ENCODE results near the gene LIF. TPM values are rescaled to one million over a fixed set of nuclear protein-coding genes. Genes with fewer than 3 reads are reported as not detected.

Gene LIF
- total RNA-seq, 4 donors from 2014 or later: 0.19 to 4.8 (median 1.6) TPM

DNA sequence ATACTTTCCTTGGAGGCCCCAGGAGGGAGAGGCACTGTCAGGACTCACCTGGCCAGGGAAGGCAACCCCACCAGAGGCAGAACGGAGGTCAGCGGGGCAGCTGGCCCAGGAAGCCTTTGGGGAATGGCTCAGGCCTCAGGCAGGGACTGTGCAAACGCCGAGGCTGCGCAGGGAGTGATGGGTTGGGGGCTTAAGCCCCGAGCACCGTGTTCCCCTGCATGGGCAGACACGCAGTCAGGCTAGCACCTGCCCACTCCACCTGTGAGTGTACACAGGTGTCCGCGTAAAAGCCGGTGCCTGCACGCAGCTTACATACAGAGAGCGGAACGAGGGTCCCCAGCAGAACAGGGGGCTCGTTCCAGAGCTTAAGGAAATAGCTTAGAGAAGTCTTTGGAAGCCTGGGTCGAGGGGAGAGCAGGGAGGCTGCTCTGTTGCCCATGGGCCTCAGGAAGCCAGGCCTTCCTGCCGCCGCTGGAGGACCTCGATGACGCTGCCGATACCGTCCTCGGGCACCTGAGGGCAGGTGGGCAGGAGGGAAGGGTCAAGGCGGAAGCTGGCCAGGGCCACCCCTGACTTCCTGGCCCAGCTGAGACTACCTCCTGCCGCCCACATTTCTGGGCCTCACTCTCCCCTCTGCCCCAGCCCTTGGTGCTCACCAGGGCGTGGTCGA lies 38.8 kb upstream of the LIF start:
- intact Hi-C loops (cut with DNase I): no loop called here
- no peaks in the 10 kb centered on the region for H3K27me3 ChIP-seq
- TF ChIP-seq POLR2A (IDR thresholded peaks at IDR 0.05; ENCODE audit: low read depth): no peak
- TF ChIP-seq POLR2AphosphoS5 (IDR thresholded peaks at IDR 0.05): no peak
- TF ChIP-seq EP300 (IDR thresholded peaks at IDR 0.05): no peak
- TF ChIP-seq, protein P1, sequence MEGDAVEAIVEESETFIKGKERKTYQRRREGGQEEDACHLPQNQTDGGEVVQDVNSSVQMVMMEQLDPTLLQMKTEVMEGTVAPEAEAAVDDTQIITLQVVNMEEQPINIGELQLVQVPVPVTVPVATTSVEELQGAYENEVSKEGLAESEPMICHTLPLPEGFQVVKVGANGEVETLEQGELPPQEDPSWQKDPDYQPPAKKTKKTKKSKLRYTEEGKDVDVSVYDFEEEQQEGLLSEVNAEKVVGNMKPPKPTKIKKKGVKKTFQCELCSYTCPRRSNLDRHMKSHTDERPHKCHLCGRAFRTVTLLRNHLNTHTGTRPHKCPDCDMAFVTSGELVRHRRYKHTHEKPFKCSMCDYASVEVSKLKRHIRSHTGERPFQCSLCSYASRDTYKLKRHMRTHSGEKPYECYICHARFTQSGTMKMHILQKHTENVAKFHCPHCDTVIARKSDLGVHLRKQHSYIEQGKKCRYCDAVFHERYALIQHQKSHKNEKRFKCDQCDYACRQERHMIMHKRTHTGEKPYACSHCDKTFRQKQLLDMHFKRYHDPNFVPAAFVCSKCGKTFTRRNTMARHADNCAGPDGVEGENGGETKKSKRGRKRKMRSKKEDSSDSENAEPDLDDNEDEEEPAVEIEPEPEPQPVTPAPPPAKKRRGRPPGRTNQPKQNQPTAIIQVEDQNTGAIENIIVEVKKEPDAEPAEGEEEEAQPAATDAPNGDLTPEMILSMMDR (IDR thresholded peaks at IDR 0.05): no peak
- no peaks in the 10 kb centered on the region for H3K9me3 ChIP-seq
- H3K27ac ChIP-seq (replicated peaks in 1 of 4): no peak overlapping the region
- WGBS: 95% methylated on average over 19 of the region's 27 CpGs
- H3K4me1 ChIP-seq: peaks cover 20 to 29% (median 28%) of the 10 kb centered on the region in 4 donors
- H3K4me3 ChIP-seq: no peak overlapping the region
- DNase-seq (ENCODE audit: extremely low spot score): no peak
- peaks cover 14 to 49% (median 29%) of the 10 kb centered on the region in 4 donors for H3K36me3 ChIP-seq

GRCh38 chr22:30284666-30285065 lies 38.1 kb upstream of the LIF start:
- 98% methylated on average over 4 of the region's 4 CpGs for WGBS
- TF ChIP-seq EP300 (IDR thresholded peaks at IDR 0.05) (no peak), POLR2A (IDR thresholded peaks at IDR 0.05; ENCODE audit: low read depth) (no peak), POLR2AphosphoS5 (IDR thresholded peaks at IDR 0.05) (no peak)
- TF ChIP-seq, protein P1 (IDR thresholded peaks at IDR 0.05): no peak
- H3K36me3 ChIP-seq: peaks cover 14 to 49% (median 29%) of the 10 kb centered on the region in 4 donors
- H3K4me1 ChIP-seq: peaks cover 13 to 22% (median 21%) of the 10 kb centered on the region in 4 donors
- no peak overlapping the region for H3K27ac ChIP-seq (replicated peaks in 1 of 4)
- no peak for DNase-seq (ENCODE audit: extremely low spot score)
- no peaks in the 10 kb centered on the region for H3K9me3 ChIP-seq
- H3K4me3 ChIP-seq: no peak overlapping the region
- H3K27me3 ChIP-seq: no peaks in the 10 kb centered on the region
- intact Hi-C loops (cut with DNase I): no loop called here

GRCh38 chr22:30284172-30284571 lies 37.6 kb upstream of the LIF start:
- H3K4me1 ChIP-seq: peaks cover 13 to 22% (median 21%) of the 10 kb centered on the region in 4 donors
- peaks cover 14 to 49% (median 29%) of the 10 kb centered on the region in 4 donors for H3K36me3 ChIP-seq
- no peaks in the 10 kb centered on the region for H3K9me3 ChIP-seq
- no peaks in the 10 kb centered on the region for H3K27me3 ChIP-seq
- H3K4me3 ChIP-seq: no peak overlapping the region
- intact Hi-C loops (cut with DNase I): no loop called here
- no peak overlapping the region for H3K27ac ChIP-seq (replicated peaks in 1 of 4)
- 91% methylated on average over 7 of the region's 9 CpGs for WGBS
- no peak for DNase-seq (ENCODE audit: extremely low spot score)
- TF ChIP-seq, protein P1 (IDR thresholded peaks at IDR 0.05): no peak
- TF ChIP-seq POLR2A (IDR thresholded peaks at IDR 0.05; ENCODE audit: low read depth) (no peak), POLR2AphosphoS5 (IDR thresholded peaks at IDR 0.05) (no peak)

DNA sequence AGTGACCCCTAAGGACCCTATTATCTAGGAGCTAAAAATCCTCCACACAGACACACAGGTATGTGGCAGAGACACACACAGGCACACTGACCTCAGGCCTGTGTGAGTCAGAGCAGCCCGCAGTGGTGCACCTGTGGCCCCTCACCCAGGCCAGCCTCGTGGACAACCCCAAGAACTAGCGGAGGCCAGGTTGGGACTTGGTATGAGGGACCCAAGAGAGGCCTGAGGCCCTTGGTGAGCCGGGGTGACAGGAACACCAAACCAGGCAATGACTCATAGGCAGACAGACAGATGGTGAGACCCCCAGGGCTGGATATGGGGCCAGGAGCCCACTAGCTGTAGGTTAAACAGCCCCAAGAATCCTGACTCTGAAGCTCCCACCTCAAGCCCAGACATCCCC lies 36.8 kb upstream of the LIF start:
- DNase-seq (ENCODE audit: extremely low spot score): no peak
- no CpG with 5 or more reads among the region's 4 CpGs for WGBS
- no peak overlapping the region for H3K27ac ChIP-seq (replicated peaks in 1 of 4)
- H3K4me3 ChIP-seq: no peak overlapping the region
- TF ChIP-seq POLR2A (IDR thresholded peaks at IDR 0.05; ENCODE audit: low read depth): no peak
- TF ChIP-seq, protein P1 (IDR thresholded peaks at IDR 0.05): no peak
- no peak for TF ChIP-seq EP300 (IDR thresholded peaks at IDR 0.05)
- TF ChIP-seq POLR2AphosphoS5 (IDR thresholded peaks at IDR 0.05): no peak
- H3K36me3 ChIP-seq: peaks cover 14 to 49% (median 29%) of the 10 kb centered on the region in 4 donors
- no peaks in the 10 kb centered on the region for H3K27me3 ChIP-seq
- intact Hi-C loops (cut with DNase I): no loop called here
- no peaks in the 10 kb centered on the region for H3K9me3 ChIP-seq
- peaks cover 6 to 23% (median 17%) of the 10 kb centered on the region in 4 donors for H3K4me1 ChIP-seq

All from esophagus muscularis mucosa (tissue), 4 donors.